Fibroblast of villous mesenchyme (primary cell): ENCODE results near the gene ZFAND3. TPM values are rescaled to one million over a fixed set of nuclear protein-coding genes. Genes with fewer than 3 reads are reported as not detected.
A peak's percentile ranks its signal among the peaks of the same experiment; 100 is the strongest.
"Not testable (repeated sequence)": the region's sequence is repeated elsewhere in the genome, so short reads cannot be mapped to it uniquely, and the experiment has no call there.

Experiments used
- DNase-seq: peaks from one replicate; pipeline ENCODE4 v3.0.0-alpha.2; 2010; ENCODE audit warnings: low read depth
- H3K4me3 ChIP-seq: 2 replicates; pipeline ENCODE4 v1.5.1; 2011; ENCODE audit warnings: low read depth, mild to moderate bottlenecking, low read length
- total RNA-seq: library from RNA; depleted of rRNA; stranded (reverse); fragments of >200 nt; gene quantifications from 2 replicates; pipeline ENCODE4 v1.2.3, GENCODE V29; 2012
- TF ChIP-seq, protein P1 (sequence below): IDR thresholded peaks from 2 replicates; pipeline ENCODE4 v1.5.1; 2012; ENCODE audit warnings: low read depth, mild to moderate bottlenecking, low read length; ENCODE audit not compliant: insufficient read depth

ZFAND3 gene
- total RNA-seq, 1 donor, result 20.3 TPM

DNA sequence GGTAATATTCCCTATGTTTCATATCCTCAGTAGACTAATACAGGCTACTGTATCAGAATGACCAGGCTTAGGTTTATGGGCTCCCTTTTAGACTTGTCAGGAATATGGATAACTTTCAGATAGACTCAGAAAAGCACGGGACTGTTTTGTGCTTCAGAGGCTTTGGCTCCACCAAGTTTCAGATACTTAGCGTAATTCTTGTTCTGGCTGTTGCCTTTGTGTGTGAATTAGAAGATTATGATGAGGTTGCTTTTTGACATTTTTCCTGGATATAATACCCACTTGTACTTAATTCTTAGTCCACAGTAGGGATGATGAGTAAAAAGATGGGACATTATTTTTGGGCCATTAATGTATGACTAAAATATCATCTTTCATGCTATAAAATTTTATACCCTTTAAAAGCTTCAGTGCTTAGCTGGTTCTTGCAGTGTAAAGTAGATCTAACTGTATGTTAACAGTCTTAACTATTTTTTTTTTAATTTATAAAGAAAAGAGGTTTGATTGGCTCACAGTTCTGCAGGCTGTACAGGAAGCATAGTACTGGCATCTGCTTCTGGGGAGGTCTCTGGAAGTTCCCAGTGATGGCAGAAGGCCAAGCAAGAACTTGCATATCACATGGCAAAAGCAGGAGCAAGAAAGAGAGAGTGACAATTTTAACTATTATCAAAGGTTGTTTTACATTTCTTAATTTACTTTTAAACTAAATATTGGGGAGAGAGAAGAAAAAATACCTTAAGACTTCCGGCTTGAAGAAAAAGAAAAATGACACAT, 120.7 kb downstream of the ZFAND3 start:
- H3K4me3 ChIP-seq, result no peak overlapping the region
- TF ChIP-seq, protein P1, sequence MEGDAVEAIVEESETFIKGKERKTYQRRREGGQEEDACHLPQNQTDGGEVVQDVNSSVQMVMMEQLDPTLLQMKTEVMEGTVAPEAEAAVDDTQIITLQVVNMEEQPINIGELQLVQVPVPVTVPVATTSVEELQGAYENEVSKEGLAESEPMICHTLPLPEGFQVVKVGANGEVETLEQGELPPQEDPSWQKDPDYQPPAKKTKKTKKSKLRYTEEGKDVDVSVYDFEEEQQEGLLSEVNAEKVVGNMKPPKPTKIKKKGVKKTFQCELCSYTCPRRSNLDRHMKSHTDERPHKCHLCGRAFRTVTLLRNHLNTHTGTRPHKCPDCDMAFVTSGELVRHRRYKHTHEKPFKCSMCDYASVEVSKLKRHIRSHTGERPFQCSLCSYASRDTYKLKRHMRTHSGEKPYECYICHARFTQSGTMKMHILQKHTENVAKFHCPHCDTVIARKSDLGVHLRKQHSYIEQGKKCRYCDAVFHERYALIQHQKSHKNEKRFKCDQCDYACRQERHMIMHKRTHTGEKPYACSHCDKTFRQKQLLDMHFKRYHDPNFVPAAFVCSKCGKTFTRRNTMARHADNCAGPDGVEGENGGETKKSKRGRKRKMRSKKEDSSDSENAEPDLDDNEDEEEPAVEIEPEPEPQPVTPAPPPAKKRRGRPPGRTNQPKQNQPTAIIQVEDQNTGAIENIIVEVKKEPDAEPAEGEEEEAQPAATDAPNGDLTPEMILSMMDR, result no peak
- peak; percentile 65 for DNase-seq

DNA sequence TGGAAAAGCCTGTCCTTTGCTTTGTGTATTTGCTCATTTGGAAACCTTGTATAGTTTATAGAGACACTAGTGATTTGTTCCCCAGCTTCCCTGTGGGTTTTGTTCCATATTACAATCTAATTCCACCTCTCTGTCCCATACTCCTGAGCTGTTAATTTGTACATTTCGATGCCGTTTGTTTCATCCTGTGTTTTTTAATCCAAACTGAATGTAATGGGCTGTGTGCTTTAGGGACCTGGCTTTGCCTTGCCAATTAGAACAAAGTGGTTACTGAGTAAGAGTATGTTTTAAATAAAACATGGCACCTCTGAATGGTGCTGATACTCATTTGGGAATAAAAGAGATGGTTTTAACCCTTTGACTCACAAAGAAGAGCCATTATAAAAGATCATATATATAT, 122.3 kb downstream of the ZFAND3 start:
- no peak overlapping the region for H3K4me3 ChIP-seq
- TF ChIP-seq, protein P1, result no peak
- DNase-seq, result no peak

DNA sequence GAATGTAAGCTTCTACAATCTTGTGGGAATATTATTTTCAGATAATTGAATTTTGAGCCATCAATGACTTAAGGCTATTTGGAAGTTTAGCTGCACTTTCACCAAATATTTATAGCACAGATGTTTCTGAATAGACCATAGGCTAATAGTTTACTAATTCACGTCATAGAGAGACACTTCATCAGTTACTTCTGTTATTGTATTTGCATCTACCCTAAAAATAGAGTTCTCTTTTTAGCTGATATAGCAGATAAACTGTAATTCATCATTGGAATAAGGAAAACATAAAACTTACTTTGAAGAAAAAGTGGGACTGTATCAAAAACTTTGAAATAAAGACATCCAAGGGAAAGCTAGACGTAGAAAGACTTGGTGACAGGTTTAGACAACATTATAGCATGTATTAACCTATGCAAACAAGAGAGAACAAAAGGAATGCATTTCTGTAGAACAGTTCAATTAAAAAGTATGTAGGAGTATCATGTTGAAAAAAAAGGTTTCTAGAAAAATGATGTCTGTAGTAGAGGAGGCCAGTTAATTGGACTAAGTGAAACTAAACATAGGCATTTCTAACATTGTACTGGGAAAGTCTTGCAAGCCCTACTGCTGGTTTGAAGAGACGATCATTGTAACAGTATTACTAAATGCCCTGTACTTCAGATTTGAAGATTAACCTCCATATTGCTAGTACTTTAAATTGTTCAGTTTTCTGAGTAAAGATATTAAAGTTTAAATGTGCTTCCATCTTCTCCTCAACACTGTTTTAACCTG, 123.3 kb downstream of the ZFAND3 start:
- TF ChIP-seq, protein P1, result no peak
- no peak overlapping the region for H3K4me3 ChIP-seq
- DNase-seq, result peak; percentile 30

DNA sequence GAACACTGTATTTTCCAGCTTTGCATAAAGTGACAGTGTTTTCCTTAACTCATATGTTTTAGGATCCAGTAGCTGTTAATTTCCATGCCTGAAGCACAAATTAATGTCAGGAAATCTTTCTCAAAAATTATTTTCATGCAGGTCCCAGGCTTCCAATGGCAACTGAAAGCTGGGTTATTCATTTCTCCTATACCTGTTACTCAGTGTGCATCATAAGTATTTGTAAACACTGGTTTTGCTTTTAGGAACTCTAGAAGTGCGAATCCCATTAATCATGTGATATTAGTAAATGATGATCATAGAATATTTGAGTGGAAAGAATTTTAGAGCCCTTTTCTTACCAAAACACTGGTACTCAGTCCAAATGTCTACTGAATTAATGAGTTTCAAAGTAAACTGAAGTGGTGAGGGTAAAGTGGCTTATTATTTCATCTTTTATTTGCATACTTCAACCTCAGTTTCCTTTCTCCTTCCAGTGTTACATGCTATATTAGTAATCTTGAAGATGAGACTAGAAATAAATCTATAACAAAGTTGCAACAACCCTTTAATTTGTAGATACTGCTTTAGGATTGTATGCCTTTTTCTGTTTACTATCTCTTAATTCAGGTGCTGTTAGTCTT, 124.0 kb downstream of the ZFAND3 start:
- no peak for DNase-seq
- no peak overlapping the region for H3K4me3 ChIP-seq
- TF ChIP-seq, protein P1, result no peak

DNA sequence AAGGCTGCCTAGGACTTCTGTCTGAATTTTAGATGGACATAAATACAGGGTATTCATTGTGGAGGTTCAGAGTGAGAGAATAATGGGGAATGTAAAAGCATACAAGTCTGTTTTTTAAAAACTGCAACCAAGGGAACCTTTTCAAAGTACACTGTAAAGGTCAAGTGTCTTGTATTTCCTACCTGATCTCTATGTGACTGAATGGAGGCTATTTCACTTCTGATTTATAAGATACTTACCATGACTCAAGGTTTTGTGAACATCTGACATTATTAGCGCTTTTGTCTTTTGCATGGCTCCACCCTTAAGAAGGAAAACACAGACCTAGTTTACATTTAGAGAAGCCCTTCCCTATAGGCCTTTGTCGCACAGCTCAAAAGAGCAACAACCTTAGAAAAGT, 126.5 kb downstream of the ZFAND3 start:
- DNase-seq, result no peak
- TF ChIP-seq, protein P1, result no peak
- H3K4me3 ChIP-seq, result no peak overlapping the region

DNA sequence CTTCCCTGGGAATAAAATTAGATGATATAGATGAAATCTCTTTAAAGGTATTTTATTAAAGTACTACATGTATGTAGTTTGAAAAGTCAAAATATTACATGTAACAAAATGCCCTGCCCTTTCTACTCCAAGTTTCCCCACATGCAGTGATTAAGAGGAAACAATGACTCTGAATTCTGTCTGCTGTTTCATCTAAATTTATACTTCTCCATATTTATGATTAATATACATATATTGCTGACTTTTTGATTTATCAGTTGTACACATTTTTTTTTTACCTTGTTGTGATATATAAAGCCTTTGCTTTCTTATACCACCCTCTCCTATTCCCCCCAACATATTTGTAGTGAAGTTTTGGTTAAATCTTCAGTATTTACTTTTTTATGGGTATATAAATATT, 127.9 kb downstream of the ZFAND3 start:
- H3K4me3 ChIP-seq, result no peak overlapping the region
- TF ChIP-seq, protein P1, result no peak
- DNase-seq, result no peak

DNA sequence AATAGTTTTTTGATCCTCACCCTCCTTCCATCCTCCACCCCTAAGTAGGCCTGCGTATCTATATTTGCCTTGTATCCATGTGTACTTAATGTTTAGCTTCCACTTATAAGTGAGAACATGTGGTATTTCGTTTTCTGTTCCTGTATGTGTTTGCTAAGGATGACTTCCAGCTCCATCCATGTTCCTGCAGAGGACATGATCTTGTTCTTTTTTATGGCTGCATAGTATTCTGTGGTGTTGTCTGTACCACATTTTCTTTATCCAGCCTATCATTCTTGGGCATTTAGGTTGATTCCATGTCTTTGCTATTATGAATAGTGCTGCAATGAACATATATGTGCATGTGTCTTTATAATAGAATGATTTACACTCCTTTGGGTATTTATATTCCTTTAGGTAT, 129.1 kb downstream of the ZFAND3 start:
- not testable (repeated sequence) for H3K4me3 ChIP-seq, DNase-seq
